Activated CD8-positive, alpha-beta memory T cell treated with anti-CD3 and anti-CD28 coated beads, Interleukin-2, amount 50 U/mL, for 4 hours (primary cell): Measurements from ENCODE around the gene TMX3.

Experiments used
- DNase-seq: peaks from one replicate; pipeline ENCODE4 v3.0.0-alpha.2; 2020

The TMX3 gene

DNA sequence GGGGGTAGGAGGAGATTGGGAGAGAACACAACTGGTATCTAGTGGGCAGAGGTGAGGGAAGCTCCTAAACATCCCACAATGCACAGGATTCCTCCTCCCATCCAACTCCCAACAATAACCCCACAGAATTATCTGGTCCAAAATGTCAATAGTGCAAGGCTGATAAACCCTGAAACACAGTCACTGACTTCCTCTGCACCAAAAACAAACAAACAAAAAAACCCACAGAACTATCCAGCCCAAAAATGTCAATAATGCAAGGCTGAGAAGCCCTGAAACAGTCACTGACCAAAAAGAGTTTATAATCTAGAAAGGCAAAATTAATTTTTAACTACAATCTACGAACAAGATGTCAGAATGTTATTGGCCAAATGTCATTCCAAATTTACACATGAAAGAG, 9.8 kb downstream of the TMX3 start:
- no peak for DNase-seq

DNA sequence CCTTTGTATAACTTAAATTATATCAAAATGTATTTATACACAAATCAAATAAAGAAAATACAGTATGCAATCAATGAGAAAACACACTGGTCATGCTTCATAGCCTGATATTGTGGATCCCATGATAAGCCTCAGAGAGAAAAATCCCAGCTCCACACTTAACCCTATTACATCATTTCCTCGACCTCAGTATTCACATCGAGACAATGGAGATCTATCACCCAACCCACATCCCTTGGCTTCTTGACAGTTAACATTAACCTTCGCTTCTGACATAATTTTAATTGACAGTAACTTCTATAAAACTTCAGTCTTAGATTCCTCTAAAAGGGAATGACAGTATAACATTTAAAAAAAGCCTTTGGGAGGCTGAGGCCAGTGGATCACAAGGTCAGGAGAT, 11.6 kb downstream of the TMX3 start:
- DNase-seq = no peak

DNA sequence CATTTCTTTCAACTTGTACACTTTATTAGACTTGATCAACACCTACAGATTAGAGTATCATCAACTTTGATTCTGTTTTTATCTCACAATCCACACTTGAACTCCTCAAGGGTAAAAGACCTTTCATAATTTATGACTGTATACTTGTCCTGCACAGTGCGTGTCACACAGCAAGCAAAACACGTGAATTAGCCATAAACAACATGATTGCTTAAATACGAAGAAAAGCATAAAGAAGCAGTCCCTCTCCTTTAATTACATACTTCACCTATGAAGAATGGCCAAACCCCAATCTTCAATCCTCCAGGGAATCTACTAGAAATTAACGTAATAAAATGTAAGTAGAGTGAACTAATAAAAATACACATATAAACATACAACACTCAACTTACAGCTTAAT, 13.6 kb downstream of the TMX3 start:
- no peak for DNase-seq

DNA sequence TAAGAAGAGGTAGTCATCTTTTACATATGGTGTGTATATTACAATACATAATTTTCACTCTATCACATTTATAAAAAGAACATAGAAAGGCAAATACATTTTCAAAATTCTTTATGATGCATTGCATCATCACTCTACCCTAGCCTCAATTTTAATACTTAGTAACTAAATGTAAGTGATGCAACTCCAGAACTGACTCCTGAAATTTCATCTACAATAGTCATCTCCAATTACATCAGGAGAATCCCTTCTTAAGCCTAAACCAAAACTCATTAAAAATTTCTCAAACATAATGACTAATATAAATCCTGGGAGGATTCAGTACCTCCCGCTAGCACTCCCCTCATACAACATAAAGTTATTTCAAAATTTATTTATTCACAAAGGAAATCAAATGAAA, 15.9 kb downstream of the TMX3 start:
- DNase-seq = no peak

DNA sequence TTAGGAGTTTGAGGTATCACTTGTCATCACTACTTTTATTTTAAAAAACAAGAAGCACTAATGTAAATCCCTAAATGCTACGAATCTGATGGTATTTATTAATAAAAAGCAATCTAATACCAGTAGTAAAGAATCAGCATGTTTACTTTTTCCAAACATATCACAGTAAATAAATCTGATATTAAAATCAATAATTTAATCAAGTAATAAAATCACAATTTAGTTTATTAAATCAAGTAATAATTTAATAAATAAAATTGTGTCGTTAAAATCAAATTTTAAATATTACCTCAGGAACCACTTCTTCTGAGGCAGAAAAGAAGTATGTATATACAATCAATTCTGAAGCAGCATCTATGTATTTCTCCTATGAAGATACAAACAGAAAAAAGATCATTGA, 18.0 kb downstream of the TMX3 start:
- no peak for DNase-seq

DNA sequence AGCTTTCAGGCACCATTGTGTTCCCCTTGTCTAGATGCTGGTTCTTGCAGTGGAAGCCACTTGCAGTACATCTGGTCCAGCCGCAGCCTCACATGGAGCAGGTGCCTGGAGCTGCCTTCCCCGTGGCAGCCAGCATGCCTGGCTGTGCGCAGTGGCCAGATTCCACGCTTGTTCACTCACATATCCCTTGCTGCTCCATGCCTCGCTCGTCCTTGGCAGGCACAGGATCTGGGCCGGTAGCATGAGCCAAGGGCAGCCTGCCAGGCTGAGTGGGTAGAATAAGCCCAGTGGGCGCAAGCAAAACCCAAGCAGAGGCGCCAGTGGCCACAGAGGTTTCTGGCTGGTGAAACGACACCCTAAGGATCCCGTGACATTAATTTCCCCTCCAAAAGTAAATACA, 20.6 kb downstream of the TMX3 start:
- no peak for DNase-seq

DNA sequence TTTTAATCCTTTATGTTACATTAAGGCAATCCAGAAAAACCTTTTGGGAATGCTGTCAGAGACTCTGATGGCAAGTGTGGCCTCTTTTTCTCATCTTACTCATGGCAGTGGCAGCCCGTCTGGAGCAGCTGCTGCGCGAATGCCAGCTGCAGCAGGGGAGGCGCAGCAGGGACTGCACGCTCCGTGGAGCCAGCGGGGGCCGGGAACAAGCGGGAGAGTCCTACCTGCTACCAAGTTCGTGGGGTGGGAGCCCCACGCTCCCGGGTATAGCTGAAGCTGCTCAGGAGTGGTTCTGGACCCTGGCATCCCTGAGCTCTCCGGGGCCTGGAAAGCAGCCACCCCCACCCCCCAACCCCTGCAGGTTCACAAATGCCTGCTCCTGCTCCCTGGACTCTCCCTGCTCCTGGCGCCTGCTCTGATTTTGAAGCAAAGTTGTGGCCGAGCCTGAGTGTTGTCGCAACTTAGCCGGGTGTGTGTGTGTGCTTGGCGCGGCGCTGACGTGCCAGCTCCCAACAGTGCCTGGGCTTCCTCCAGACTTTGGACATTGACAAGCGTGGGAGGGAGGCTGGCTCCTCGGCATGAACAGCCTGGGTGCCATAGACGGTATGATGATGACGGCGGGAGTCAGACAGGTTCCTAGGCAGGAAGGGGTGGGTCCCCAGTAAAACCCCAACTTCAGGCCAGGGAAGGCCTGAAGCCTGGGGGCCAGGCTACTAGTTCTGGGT, 21.7 kb downstream of the TMX3 start:
- no peak for DNase-seq

DNA sequence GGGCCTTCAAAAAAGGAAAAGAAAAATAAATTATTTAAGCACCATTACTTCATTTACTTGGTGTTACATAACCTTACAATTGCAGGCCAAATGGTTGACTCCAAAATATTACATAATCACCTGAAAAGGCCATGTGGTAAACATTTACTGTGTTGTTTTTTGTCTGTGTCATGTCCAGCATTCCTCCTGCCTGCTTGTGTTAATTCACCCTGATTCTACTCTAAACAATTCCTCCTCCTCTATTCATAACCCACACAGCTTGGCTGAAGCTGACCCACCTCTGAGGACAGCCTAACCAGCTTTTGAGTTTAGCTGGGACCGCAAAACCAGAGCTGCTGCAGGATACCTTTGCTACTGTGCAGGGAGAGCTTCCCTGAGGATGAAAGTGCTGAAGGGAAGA, 35.4 kb downstream of the TMX3 start:
- no peak for DNase-seq

DNA sequence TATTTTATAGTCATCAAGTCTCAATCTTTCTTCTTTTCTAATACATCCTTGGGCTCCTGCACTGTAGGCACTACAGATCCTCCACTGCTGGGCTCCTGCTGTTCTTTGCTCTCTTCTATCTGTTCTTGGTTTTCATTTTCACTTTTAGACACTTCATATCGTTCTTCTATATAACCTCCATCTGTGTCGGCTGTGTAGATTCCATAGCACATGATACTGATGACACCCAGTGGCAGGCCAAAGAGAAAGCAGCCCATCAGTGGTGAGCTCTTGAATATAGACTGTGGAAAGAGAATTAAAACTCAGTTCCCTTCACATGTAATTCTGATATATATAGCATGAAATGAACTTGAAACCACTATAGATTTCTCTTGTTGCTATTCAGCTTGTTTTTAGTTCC, 38.0 kb downstream of the TMX3 start:
- no peak for DNase-seq

DNA sequence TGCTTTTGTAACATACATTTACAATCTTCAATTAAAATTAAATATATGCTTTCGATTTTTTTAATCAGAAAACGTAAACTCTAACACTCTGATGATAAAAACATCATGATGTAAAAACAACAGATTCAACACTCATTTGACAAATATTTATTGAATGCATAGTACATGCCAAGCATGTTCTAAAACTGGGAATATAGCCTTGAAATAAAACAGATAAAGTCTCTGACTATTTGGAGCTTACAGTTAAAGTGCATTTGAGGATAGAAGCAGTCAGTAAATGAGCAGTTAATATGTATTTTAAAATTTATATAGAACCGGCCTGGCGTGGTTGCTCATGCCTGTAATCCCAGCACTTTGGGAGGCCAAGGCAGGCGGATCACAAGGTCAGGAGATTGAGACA, 47.8 kb downstream of the TMX3 start:
- DNase-seq = no peak

DNA sequence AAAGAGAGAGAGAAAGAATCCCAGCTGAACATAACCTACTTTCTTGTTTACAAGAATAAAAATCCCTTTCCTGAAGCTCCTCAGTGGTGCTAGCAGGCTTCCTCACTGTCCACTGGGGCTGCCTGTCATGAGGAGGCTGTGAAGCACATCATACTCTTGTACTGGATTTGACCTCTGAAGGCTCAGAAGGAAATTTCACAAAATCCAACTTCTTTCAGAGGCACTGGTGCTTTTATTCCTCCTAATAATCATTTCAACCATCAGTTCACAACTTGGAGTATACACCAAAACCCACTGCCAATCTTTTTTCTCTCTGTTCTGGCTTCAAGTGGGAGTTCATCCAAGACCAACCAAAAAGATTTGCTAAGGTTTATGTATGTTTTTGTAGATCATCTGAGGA, 48.5 kb downstream of the TMX3 start:
- DNase-seq = no peak

DNA sequence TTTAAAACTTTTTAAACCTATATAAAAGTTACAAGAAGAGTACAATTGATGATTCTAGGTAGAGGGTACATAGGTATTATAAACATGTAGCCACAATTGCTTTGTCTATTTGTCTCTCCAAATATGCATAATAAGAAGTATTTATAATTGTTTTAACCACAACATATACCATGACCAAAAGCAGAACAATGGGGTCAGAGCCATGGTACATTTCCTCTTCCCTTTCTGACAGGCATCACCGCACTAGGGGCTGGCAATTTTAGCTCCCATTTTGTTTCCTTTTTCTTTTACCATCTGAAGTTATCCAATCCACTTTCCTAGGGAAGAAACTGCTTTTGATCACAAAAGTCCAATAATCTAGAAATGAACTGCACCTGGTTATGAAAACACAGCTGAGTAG, 49.3 kb downstream of the TMX3 start:
- no peak for DNase-seq

DNA sequence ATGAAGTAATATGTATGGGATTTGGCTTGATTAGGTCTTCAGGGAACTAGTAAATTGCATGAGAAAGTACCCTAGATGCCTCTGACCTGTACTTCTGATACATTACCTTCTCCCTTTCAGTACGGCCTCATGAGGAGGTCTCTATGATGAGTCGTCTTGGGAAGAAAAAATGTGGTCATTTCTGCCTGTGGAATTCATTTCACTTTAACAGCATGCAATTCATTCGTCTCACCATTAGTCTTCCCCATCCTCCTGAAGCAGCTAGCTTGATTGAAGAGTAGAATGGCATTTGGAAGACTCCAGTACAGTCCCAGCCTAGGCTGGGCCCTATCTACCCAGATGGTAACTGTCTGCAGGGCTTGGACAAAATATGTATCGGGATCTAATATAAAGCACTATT, 52.2 kb downstream of the TMX3 start:
- no peak for DNase-seq

DNA sequence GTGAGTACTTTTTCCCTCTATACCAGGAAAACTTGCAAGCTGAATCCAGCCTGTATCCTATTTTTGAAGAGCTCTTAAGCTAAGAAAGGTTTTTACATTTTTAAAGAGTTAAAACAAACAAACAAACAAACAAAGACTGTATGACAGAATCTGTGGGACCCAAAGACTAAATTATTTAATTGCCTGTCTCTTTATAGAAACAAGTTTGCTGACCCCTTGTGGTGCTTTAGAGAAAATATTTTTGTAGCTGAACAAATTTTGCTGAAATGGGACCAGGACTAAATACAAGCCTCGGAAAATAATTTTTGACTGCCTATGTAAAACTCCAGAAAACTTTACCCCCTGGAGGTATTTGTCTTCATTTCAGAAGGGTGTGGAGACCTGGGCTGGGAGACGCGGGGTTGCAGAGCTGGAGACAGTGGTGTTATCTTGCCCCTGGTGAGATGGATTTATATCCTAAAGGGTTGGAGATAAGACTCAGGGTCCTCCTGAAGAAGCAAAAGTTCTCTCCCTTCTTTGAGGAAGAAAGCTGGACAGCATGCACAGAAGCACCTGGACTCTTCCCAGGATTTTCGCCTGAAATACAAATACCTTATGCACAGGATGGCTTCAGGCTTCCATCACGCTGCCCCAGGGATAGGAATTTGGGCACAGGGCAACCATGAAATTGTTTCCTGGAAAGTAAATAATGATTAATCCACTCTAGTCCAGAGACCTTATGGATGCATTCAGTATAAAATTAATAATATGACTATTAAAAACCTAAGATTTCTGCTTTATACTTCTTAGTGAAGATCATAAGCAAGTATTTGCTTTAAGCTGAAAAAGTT, 54.3 kb downstream of the TMX3 start:
- DNase-seq = no peak

DNA sequence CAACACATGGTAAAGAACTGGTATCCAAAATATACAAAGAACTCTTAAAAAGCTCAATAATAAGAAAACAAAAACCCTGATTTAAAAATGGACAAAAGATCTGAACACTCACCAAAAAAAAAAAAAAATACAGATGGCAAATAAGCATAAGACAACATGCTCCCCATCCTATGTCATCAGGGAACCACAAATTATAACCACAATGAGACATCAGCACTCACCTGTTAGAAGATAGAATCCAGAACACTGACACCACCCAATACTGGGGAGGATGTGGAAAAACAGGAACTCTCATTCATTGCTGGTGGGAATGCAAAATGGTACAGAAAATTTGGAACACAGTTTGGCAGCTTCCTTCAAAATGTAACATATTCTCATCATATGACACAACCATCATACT, 66.7 kb downstream of the TMX3 start:
- no peak for DNase-seq

DNA sequence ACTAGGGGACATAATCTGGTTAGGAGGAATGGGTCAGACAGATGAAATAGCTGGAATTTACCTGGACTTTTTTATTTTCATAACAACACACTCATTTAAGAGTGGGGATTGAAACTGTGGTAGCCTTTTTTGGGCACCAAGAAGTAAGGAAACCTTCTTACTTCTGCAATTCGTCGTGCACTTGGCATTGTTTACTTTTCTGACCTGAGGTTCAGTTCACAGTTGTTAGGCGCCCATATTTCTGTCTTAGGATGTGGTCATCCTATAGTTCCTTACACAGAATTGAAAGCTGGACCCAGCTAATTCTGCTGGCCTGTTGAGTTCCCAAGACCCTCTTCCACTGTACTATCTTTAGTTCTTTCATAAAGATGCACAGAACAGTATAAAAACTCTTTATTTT, 72.9 kb downstream of the TMX3 start:
- no peak for DNase-seq

DNA sequence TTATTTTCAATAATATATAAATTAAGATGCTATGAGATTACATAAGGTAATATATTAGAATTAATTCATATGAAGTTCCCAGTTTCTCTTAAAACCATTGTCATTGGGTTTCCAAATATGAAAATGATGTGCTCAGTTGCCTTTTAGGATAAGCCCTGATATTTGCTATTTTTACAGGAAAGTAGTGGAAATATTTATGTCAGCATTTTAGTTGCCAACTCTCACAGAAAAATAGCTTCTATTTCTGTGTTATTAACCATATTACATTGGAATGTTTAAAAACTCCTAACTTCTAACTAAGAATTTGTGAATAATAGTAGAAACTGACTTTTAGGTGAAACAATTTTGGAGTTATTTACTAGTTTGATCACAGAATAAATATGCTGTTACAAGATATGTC, 74.0 kb downstream of the TMX3 start:
- DNase-seq = no peak

DNA sequence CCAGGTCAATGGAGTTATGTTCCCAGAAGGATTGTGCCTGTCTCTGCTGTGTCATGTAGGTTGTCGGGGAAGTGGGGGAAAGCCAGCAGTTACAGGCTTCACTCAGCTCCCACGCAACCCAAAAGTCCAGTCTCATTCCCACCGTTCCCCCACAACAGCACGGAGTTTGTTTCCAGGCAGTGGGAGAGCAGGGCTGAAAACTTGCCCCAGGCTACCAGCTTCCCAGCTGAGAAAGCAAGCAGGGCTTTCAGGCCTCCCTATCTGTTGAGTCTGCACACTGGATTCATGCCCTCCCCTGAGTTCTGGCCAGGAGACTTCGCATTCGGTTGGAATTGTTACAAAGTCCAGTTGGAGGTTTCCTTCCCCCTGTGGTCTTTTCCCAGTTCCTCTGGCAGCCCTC, 76.3 kb downstream of the TMX3 start:
- DNase-seq = no peak

DNA sequence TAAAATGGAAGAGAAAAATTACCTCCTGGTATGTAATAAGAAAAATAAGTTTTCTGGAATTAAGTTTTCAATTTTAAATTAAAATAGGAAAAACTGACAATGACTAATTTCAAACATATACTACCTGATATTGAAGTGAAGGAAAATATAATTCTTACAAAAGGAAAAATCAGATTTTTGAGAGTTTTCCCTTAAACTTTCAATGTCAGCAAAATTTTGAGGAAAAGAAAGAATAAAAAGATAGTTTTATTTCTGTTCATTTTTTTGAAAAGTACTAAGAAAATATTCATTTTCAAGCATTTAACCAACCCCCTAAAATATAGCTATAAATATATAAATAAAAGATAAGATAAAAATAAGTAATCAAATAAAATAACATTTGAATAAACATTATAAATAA, 87.1 kb downstream of the TMX3 start:
- no peak for DNase-seq
